H1 (cell line): ENCODE measurements around the gene CD7. TPM values are rescaled to one million over a fixed set of nuclear protein-coding genes. Genes with fewer than 3 reads are reported as not detected.

Experiments
- CHD1 ChIP-seq: IDR thresholded peaks from 2 replicates; pipeline ENCODE4 v1.6.1; 2012; ENCODE audit warnings: low read depth, low read length, improper control_type of control experiment
- NANOG ChIP-seq: IDR thresholded peaks from 2 replicates; pipeline ENCODE4 v1.6.1; 2011; ENCODE audit warnings: low read length, low read depth, mild to moderate bottlenecking, inconsistent platforms; ENCODE audit not compliant: insufficient read depth, poor library complexity, severe bottlenecking
- POLR2A ChIP-seq, 2 experiments: IDR thresholded peaks; 1 replicate in 1 of 2; 2 replicates in 1 of 2; pipeline ENCODE4 v1.6.1; 2011; ENCODE audit warnings: low read depth in 2 of 2, low read length in 2 of 2, mild to moderate bottlenecking in 2 of 2; ENCODE audit errors: control extremely low read depth in 1 of 2
- RFX5 ChIP-seq: IDR thresholded peaks from 2 replicates; pipeline ENCODE4 v1.6.1; 2011; ENCODE audit warnings: low read depth, low read length, improper control_type of control experiment, borderline replicate concordance
- SP1 ChIP-seq: IDR thresholded peaks from 2 replicates; pipeline ENCODE4 v1.6.1; 2011; ENCODE audit warnings: low read depth, low read length
- SP4 ChIP-seq: IDR thresholded peaks from 2 replicates; pipeline ENCODE4 v1.6.1; 2012; ENCODE audit warnings: low read length, inconsistent platforms
- TCF12 ChIP-seq: IDR thresholded peaks from 2 replicates; pipeline ENCODE4 v1.6.1; 2011; ENCODE audit warnings: low read depth, mild to moderate bottlenecking, low read length
- polyA plus RNA-seq, 7 experiments: library from polyadenylated mRNA; depleted of rRNA in 3 of 7; stranded (reverse) in 5 of 7; unstranded in 2 of 7; fragments of >200 nt in 5 of 7; fragments of 200-250 nt in 2 of 7; gene quantifications; 1 replicate in 5 of 7; 2 replicates in 1 of 7; 4 replicates in 1 of 7; pipeline versions ENCODE4 v1.2.1 to v1.2.3, GENCODE V29; 2011 to 2013; ENCODE audit warnings: missing spikeins in 2 of 7, mixed read lengths in 2 of 7
- total RNA-seq: library from RNA; stranded (reverse); fragmentation: NEBNext Ultra II Directional; extraction: Animal tissue kit (Norgen Biotek cat#: 25700); gene quantifications from 2 replicates; pipeline ENCODE4 v1.2.1, GENCODE V29; 2021
- TF ChIP-seq, protein P1 (sequence below): fragments of 300-600 bp; sonication (generic); IDR thresholded peaks from 2 replicates; pipeline ENCODE4 v1.7.1; 2012; ENCODE audit warnings: low read length, moderate library complexity, mild to moderate bottlenecking, inconsistent platforms; ENCODE audit not compliant: insufficient replicate concordance

The CD7 gene
- total and polyA plus RNA-seq, 2 of the 8 experiments (the other 6 are each of a cell fraction or from before 2014, with no cell fraction given): 0.83 to 0.86 TPM

DNA sequence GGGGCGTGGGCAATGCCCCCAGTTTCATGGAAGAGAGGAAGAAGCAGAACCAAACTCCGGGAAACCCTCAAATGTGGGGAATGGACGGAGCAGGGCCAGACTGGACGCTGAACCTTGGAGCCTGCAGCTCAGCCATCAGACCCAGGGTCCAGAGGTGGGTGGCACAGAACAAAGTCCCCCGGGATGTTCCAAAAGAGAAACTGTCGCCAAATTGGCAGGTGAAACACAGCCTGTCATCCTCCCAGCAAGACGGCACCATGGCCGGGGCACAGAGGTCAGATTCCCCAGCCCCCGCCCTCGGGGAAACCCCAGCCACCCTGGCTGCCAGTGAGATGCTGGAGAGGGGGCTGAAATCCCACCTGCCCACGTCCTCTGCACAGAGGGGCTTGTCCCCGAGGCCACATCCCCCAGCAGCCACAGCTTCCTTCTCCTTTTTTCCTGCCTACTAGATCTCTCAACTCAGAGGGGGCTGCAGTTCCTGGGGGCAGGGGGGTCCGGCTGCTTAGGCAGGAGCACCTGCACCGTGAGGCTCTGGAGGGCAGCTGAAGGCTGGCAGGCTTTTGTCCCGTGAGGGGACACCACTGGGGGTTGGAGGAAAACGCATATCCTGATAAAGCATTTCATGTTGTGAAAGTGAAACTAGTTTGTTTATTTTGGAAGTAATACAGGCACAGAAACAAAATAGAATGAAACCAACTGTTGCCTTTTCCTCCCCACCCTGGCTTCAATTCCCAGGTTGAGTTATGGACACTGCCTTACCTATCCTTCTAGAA is 17.4 kb upstream of the CD7 start (continued):
- TF ChIP-seq, protein P1, sequence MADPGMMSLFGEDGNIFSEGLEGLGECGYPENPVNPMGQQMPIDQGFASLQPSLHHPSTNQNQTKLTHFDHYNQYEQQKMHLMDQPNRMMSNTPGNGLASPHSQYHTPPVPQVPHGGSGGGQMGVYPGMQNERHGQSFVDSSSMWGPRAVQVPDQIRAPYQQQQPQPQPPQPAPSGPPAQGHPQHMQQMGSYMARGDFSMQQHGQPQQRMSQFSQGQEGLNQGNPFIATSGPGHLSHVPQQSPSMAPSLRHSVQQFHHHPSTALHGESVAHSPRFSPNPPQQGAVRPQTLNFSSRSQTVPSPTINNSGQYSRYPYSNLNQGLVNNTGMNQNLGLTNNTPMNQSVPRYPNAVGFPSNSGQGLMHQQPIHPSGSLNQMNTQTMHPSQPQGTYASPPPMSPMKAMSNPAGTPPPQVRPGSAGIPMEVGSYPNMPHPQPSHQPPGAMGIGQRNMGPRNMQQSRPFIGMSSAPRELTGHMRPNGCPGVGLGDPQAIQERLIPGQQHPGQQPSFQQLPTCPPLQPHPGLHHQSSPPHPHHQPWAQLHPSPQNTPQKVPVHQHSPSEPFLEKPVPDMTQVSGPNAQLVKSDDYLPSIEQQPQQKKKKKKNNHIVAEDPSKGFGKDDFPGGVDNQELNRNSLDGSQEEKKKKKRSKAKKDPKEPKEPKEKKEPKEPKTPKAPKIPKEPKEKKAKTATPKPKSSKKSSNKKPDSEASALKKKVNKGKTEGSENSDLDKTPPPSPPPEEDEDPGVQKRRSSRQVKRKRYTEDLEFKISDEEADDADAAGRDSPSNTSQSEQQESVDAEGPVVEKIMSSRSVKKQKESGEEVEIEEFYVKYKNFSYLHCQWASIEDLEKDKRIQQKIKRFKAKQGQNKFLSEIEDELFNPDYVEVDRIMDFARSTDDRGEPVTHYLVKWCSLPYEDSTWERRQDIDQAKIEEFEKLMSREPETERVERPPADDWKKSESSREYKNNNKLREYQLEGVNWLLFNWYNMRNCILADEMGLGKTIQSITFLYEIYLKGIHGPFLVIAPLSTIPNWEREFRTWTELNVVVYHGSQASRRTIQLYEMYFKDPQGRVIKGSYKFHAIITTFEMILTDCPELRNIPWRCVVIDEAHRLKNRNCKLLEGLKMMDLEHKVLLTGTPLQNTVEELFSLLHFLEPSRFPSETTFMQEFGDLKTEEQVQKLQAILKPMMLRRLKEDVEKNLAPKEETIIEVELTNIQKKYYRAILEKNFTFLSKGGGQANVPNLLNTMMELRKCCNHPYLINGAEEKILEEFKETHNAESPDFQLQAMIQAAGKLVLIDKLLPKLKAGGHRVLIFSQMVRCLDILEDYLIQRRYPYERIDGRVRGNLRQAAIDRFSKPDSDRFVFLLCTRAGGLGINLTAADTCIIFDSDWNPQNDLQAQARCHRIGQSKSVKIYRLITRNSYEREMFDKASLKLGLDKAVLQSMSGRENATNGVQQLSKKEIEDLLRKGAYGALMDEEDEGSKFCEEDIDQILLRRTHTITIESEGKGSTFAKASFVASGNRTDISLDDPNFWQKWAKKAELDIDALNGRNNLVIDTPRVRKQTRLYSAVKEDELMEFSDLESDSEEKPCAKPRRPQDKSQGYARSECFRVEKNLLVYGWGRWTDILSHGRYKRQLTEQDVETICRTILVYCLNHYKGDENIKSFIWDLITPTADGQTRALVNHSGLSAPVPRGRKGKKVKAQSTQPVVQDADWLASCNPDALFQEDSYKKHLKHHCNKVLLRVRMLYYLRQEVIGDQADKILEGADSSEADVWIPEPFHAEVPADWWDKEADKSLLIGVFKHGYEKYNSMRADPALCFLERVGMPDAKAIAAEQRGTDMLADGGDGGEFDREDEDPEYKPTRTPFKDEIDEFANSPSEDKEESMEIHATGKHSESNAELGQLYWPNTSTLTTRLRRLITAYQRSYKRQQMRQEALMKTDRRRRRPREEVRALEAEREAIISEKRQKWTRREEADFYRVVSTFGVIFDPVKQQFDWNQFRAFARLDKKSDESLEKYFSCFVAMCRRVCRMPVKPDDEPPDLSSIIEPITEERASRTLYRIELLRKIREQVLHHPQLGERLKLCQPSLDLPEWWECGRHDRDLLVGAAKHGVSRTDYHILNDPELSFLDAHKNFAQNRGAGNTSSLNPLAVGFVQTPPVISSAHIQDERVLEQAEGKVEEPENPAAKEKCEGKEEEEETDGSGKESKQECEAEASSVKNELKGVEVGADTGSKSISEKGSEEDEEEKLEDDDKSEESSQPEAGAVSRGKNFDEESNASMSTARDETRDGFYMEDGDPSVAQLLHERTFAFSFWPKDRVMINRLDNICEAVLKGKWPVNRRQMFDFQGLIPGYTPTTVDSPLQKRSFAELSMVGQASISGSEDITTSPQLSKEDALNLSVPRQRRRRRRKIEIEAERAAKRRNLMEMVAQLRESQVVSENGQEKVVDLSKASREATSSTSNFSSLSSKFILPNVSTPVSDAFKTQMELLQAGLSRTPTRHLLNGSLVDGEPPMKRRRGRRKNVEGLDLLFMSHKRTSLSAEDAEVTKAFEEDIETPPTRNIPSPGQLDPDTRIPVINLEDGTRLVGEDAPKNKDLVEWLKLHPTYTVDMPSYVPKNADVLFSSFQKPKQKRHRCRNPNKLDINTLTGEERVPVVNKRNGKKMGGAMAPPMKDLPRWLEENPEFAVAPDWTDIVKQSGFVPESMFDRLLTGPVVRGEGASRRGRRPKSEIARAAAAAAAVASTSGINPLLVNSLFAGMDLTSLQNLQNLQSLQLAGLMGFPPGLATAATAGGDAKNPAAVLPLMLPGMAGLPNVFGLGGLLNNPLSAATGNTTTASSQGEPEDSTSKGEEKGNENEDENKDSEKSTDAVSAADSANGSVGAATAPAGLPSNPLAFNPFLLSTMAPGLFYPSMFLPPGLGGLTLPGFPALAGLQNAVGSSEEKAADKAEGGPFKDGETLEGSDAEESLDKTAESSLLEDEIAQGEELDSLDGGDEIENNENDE: no peak
- TF ChIP-seq POLR2A (IDR thresholded peaks at IDR 0.05; ENCODE audit: control extremely low read depth in 1 of 2, low read depth in 2 of 2, low read length in 2 of 2): no peak
- no peak for TF ChIP-seq CHD1
- no peak for TF ChIP-seq RFX5
- TF ChIP-seq SP1: no peak
- no peak for TF ChIP-seq NANOG
- TF ChIP-seq TCF12: no peak
- no peak for TF ChIP-seq SP4
